ENCODE measurements around the gene CPT1B. TPM values are rescaled to one million over a fixed set of nuclear protein-coding genes. Genes with fewer than 3 reads are reported as not detected.

CPT1B gene
- polyA plus RNA-seq, 4 donors: 10.2 to 16.7 (median 10.8) TPM

DNA sequence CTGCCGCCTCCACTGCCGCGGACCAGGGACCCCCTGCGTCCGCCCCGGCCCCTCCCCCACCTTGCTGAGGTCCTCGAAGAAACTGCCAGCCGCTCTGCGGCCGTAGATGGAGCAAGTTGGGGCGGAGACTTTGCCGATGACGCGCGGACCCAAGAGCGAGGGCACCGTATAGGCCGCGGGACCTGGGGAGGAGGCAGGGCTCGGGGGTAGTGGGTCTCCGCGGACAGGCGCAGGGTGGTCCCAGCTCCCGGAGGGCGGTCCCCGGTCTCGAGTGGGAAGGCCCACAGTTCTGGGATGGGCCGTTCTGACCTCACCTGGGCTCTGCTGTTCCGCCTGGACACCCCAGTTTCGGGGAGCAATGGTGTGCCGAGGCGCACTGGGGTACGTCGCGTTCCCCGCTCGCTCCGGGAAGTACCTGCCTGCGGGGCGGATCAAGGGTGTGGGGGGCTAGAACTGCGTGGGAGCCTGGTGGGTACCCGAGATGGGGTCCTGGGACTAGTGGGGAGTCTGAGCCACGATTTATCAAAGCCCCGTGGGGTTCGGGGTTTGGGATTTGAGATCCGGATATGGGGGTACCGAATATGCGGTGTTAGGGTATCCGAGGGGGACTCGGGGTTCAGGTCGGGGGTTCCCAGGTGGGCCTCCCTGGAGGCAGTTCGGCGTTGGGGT is 47.2 kb downstream of the CPT1B start:
- no peak for DNase-seq (ENCODE audit: low read depth in 4 of 4, low spot score in 3 of 4)

- no peak for DNase-seq (ENCODE audit: low read depth in 4 of 4, low spot score in 3 of 4)
Measured at GRCh38 chr22:50530580-50530876, 47.7 kb downstream of the CPT1B start.

DNA sequence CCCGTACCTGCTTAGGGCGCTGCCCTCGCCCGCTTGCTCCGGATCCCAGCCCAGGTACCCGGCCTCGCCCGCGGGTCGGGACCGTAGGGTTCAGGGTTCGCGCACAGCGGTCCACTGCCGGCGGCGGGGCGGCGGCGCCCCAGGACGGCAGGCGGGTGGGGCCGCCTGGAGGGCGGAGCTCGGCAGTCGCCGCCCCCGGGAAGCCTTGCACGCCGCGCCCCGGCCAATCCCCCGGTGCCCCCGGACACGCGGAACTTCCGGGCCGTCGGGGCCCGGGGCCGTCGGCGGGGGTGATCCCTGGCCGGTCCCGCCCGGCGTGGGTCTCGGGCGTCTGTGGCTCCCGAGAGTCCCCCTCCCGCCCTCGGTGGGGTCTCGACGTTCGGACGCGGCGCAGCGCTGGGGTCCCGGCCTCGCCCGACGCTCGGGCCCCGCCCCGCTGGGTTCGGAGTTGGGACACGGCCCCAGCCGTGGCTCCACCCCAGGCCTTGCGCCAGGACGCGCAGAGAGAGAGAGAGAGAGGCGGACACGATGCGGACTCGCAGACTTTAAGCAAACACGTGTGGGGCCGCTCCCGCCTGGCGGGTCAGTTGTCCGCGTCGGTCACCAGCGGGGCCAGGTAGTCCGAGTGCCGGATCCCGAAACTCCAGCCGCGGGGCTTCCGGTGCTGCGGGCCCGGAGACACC is 48.2 kb downstream of the CPT1B start, which contains the start of gene TYMP:
Gene TYMP, minus strand, starts transcription at position 116 of the 683 bp plus-strand sequence. CDS start 303 bp downstream, outside the sequence.
- DNase-seq (ENCODE audit: low read depth in 4 of 4, low spot score in 3 of 4): no peak

DNA sequence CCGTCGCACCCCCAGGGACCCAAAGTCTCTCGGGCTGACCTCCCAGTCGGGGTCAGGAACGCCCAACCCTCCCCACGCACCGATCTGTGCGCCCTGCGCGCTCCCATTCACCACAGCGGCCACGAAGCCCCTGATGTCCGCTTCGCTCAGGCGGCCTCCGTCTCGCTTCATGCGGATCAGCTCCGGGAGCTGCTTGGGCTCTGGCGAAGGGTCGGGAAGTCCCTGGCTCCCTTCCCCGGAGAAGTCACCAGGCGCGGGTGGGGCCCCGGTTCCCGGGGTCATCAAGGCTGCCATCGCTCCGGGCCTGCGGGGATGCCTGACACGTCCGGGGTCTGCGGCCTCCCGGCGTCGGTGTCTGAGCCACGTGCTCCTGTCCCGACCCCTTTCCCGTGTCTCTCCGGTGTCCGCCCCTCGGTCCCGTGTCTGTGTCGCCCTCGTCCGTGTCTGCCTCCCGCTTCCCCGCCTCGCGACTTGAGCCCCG is 48.8 kb downstream of the CPT1B start:
- no peak for DNase-seq (ENCODE audit: low read depth in 4 of 4, low spot score in 3 of 4)

DNA sequence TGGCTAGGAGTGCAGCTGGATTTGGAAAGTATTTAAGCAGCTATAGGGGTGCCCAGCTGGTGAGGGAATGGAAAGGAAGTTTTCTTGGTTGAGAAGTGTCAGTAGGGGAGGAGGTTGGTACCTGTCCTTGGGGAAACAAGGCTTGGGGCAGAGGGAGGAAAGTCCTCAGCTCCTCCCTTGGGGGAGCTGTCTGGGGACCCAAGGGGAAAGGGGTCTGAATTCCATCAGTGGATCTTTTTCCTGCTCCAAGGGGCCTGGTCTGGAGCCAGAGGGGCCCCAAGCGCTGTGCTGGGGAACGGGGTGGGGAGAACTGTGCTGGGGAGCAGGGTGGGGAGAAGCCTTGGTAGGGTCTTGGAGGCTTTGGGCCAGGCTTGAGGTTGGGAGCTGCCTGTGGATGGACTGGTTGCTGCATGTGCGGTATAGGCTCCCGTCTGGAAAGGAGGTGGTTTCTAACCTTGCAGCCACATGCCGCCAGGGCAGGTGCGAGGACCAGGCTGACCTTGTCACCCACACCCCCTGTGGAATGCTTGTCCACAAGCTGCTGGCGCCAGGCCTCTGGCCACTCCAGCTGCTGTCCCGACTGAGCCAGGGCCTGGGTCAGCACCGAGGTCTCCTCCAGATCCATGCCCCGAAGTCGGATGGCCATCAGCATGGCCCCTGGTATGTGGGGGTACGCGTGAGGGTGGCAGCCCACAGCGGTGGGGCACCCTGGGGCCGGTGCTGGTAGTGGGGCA is 49.4 kb downstream of the CPT1B start:
- no peak for DNase-seq (ENCODE audit: low read depth in 4 of 4, low spot score in 3 of 4)

GRCh38 chr22:50527921-50528681 is 50.1 kb downstream of the CPT1B start:
- DNase-seq (ENCODE audit: low read depth in 4 of 4, low spot score in 3 of 4): no peak

- no peak for DNase-seq (ENCODE audit: low read depth in 4 of 4, low spot score in 3 of 4)
Measured at GRCh38 chr22:50526834-50527801, 51.1 kb downstream of the CPT1B start.

- no peak for DNase-seq (ENCODE audit: low read depth in 4 of 4, low spot score in 3 of 4)
Measured at GRCh38 chr22:50526108-50526833, 52.0 kb downstream of the CPT1B start.

DNA sequence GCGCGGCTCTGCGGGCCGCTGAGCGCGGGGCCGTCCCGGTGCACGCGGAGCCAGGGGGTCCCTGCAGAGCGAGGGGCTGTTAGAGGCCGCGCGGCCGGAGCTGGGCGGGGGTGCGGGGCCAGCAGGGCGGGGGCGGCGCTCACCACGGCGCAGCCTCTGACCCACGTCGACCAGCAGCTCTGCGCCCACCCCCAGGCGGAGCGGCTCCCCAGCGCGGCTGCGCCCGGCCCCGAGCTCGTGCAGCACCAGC is 52.4 kb downstream of the CPT1B start:
- no peak for DNase-seq (ENCODE audit: low read depth in 4 of 4, low spot score in 3 of 4)

DNA sequence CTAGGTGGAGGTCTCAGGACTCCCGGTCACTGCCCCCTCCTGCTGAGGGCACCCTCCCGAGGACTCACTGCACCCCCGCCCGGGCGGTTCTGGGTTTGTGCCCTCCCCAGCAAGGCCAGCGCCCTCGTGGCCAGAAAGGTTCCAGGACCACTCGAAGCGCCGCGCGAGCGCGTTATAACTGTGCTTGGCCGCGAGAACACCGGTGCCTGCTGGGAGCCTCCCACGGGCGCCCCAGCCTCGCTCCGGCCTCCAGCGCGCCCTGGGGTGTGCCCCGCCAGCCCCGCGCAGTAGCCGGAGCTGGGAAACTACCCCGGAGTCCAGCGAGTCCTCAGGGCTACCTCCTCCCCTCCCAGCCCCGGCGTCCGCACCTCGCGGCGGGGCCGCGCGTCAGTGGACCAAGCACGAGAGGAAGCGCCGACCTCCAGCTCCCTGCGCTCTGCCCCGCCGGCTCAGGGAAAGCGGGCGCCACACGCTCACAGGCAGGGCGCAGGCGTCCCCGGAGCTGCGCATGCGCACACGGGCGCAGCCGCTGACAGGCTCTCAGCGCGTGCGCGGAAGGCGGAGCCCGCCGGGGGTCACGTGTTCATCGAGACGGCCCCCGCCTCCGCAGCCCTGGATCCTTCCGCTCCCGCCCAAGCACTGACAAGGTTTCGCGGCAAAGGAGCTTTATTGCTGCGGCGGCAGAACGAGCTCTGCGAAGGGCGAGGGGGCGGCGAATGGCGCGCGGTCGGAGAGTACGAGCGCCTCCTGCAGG is 52.9 kb downstream of the CPT1B start, which contains the start of gene SCO2:
Gene SCO2, minus strand, starts transcription at position 495 of the 754 bp plus-strand sequence. CDS start 1,187 bp downstream, outside the sequence.
- DNase-seq (ENCODE audit: low read depth in 4 of 4, low spot score in 3 of 4): peak; percentile 96 to 97 (median 96)

DNA sequence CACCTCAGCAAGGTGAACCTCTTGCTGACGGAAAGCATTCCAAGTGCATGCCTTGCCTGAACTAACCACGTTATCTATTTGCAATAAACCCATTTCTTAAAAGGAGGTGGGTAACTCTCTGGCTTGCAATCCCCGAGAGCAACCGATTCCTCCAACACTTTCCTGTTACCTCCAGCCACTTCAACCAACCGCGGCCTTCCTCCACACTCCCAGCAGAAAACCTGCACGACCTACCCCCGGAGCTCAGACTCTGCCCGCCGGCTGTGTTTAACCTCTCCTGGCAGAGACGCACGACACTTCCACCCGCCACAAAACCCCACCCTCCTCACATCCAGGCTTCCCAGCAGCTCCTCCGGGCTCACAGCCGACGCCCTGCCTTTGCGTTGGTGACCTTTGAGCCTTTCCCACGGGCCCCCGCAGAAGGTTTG is 53.5 kb downstream of the CPT1B start:
- DNase-seq (ENCODE audit: low read depth in 4 of 4, low spot score in 3 of 4): no peak

DNA sequence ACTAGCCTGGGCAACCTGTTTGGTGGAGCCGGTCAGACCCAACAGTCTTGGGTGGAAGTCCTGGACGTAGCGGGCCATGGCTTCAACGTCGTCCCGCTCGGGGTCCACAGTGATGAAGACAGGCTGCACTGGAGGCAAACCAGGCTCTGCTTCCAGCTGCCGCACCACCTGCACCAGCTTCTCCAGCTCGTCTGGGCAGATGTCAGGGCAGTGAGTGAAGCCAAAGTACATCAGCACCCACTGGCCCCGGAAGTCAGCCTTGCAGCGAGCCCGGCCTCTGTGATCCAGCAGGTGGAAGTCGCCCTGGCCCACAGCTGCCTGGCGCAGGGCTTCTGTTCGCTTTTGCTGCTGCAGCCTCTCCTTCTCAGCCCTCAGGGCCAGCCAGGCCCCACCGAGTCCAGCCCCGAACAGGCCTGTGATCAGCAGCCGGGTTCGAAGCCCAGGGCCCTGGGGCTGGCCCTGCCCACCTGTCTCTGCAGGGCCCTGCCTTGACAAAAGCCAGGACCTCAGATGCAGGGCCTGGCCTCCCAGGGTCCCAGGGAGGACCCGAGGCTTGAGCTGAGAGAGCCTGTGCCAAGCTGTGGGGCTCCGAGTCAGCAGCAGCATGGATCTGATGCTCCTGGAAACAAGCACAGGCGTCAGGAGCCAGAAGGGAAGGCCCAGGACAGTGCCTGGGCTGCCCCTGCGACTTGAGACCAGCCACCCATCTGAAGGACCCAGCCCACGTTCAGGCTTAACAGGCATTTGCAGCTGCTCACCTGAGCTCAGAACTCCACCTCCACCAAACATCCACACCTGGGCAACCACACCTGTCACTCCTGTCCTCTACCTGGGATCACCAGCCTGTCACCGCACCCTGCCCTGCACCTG is 54.2 kb downstream of the CPT1B start:
- DNase-seq (ENCODE audit: low read depth in 4 of 4, low spot score in 3 of 4): no peak

DNA sequence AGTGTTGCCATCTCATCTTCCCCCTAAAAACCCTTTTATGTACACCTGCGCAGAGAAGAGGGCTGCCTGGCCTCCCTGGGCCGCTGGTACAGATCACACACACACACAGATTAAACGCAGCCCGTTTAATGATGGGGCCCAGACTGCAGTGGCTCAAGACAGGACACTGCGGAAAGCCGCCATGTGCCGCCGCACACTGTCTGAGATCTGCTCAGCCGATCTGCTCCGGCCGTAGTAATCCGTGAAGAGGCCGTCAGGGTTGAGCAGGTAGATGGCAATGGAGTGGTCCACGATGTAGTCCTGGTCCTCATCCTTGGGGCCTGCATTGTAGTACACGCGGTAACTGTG is 54.8 kb downstream of the CPT1B start:
- DNase-seq (ENCODE audit: low read depth in 4 of 4, low spot score in 3 of 4): no peak

GRCh38 chr22:50522806-50523438 is 55.3 kb downstream of the CPT1B start:
- no peak for DNase-seq (ENCODE audit: low read depth in 4 of 4, low spot score in 3 of 4)

GRCh38 chr22:50522208-50522805 is 55.9 kb downstream of the CPT1B start:
- DNase-seq (ENCODE audit: low read depth in 4 of 4, low spot score in 3 of 4): no peak

DNA sequence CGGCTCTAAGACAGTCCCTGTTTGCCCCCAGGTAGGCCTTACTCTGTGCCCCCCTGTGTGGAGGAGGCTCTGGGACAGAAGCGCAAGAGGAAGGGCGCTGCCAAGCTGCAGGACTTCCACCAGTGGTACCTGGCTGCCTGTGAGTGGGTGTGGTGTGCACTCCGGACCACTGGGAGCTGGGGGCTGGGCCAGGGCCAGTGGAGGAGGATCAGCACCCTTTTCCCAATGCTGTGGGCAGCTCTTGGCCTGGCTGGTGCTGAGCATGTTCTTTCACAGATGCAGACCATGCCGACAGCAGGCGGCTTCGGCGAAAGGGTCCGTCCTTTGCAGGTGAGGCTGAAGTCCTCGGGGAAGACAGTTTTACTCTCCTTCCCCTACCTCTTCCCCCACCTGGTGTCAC is 56.5 kb downstream of the CPT1B start:
- no peak for DNase-seq (ENCODE audit: low read depth in 4 of 4, low spot score in 3 of 4)
